ENCODE results near the gene ELMO1.

The ELMO1 gene

DNA sequence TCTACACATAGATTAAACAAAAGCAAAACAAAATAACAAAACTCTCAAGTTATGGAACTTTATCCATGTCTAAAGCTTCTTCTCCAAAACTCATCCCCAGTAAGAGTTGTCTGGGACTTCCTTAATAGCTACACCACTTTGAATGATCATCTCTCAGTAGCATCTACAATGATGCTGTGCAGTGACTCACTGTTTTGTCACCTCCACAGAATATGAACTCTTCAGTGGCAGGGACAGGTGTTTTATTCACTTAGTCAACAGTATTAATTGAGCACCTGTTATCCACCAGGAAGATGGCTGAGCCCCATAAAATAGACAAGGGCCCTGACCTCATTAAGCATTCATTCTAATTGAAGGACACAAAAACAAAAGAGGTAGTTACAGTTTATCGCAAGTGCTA lies 350.7 kb downstream of the ELMO1 start:
- Histone ChIP-seq H4K20me1 (ENCODE audit: control insufficient read depth, insufficient read depth, low read depth, low read length) (no peaks in the 10 kb centered on the region), H3K36me3 (ENCODE audit: control insufficient read depth, low read length) (peaks cover 15% of the 10 kb centered on the region)
- TF ChIP-seq EZH2phosphoT487 (IDR thresholded peaks at IDR 0.05; ENCODE audit: borderline replicate concordance, low read length), result no peak
- TF ChIP-seq, protein P1, sequence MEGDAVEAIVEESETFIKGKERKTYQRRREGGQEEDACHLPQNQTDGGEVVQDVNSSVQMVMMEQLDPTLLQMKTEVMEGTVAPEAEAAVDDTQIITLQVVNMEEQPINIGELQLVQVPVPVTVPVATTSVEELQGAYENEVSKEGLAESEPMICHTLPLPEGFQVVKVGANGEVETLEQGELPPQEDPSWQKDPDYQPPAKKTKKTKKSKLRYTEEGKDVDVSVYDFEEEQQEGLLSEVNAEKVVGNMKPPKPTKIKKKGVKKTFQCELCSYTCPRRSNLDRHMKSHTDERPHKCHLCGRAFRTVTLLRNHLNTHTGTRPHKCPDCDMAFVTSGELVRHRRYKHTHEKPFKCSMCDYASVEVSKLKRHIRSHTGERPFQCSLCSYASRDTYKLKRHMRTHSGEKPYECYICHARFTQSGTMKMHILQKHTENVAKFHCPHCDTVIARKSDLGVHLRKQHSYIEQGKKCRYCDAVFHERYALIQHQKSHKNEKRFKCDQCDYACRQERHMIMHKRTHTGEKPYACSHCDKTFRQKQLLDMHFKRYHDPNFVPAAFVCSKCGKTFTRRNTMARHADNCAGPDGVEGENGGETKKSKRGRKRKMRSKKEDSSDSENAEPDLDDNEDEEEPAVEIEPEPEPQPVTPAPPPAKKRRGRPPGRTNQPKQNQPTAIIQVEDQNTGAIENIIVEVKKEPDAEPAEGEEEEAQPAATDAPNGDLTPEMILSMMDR (IDR thresholded peaks at IDR 0.05; ENCODE audit: low read depth, low read length, poor library complexity, severe bottlenecking), result no peak

DNA sequence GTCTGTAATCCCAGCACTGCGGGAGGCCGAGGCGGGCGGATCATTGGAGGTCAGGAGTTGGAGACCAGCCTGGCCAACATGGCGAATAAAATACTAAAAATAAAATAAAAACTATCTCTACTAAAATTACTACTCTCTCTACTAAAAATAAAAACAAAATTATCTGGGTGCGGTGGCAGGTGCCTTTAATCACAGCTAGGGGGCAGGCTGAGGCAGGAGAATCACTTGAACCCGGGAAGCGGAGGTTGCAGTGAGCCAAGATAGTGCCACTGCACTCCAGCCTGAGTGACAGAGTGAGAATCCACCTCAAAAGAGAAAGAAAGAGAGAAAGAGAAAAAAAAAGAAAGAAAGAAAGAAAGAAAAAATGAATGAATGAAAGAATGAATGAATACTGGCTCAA lies 351.4 kb downstream of the ELMO1 start:
- Histone ChIP-seq H3K27ac (ENCODE audit: low read depth, low read length) (no peak overlapping the region), H3K79me2 (ENCODE audit: control insufficient read depth, low read length) (no peaks in the 10 kb centered on the region), H3K9me3 (ENCODE audit: control insufficient read depth, insufficient read depth, low read length) (no peaks in the 10 kb centered on the region), H4K20me1 (ENCODE audit: control insufficient read depth, insufficient read depth, low read depth, low read length) (no peaks in the 10 kb centered on the region), H3K36me3 (ENCODE audit: control insufficient read depth, low read length) (peaks cover 15% of the 10 kb centered on the region), H3K27me3 (ENCODE audit: control insufficient read depth, low read length) (no peaks in the 10 kb centered on the region), H3F3A (ENCODE audit: control insufficient read depth, insufficient read depth) (no peaks in the 10 kb centered on the region), H3K4me3 (ENCODE audit: low read length) (no peak overlapping the region), H3K4me1 (ENCODE audit: control insufficient read depth, low read length) (no peaks in the 10 kb centered on the region), H3K9me2 (replicated peaks; ENCODE audit: control insufficient read depth, low read length) (no peaks in the 10 kb centered on the region), H3K4me2 (ENCODE audit: low read length) (no peak overlapping the region)
- no peak for TF ChIP-seq EZH2phosphoT487 (IDR thresholded peaks at IDR 0.05; ENCODE audit: borderline replicate concordance, low read length)
- TF ChIP-seq, protein P1 (IDR thresholded peaks at IDR 0.05; ENCODE audit: low read depth, low read length, poor library complexity, severe bottlenecking), result peak; percentile 44

More for the DNA sequence above, 350.7 kb downstream of the ELMO1 start:
- Histone ChIP-seq H3K9me3 (ENCODE audit: control insufficient read depth, insufficient read depth, low read length) (no peaks in the 10 kb centered on the region), H3K4me2 (ENCODE audit: low read length) (no peak overlapping the region), H3K27me3 (ENCODE audit: control insufficient read depth, low read length) (no peaks in the 10 kb centered on the region), H3K4me1 (ENCODE audit: control insufficient read depth, low read length) (no peaks in the 10 kb centered on the region), H3K79me2 (ENCODE audit: control insufficient read depth, low read length) (no peaks in the 10 kb centered on the region), H3K4me3 (ENCODE audit: low read length) (no peak overlapping the region), H3F3A (ENCODE audit: control insufficient read depth, insufficient read depth) (no peaks in the 10 kb centered on the region), H3K27ac (ENCODE audit: low read depth, low read length) (no peak overlapping the region), H3K9me2 (replicated peaks; ENCODE audit: control insufficient read depth, low read length) (no peaks in the 10 kb centered on the region)

DNA sequence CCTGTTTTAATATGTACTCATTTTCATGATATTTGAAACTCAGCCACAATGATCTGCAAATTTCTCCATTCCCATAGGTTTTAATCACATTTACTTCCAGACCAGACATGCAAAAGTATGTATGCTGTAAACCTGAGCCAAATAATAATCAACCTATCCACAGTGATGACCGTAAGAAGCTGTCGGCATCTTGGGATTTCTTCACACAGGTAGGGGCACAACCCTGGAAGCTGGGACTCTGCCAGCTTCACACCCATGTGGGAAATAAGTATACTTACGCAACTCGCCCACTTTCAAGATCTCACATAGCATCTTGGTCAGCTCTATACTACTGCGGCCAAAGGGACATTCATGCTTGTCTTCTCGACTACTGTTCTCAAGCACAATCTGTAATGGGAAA lies 352.3 kb downstream of the ELMO1 start:
- H3K27ac ChIP-seq (ENCODE audit: low read depth, low read length), result no peak overlapping the region
- no peak overlapping the region for H3K4me2 ChIP-seq (ENCODE audit: low read length)
- H3K79me2 ChIP-seq (ENCODE audit: control insufficient read depth, low read length), result no peaks in the 10 kb centered on the region
- H4K20me1 ChIP-seq (ENCODE audit: control insufficient read depth, insufficient read depth, low read depth, low read length), result no peaks in the 10 kb centered on the region
- H3K36me3 ChIP-seq (ENCODE audit: control insufficient read depth, low read length), result peaks cover 15% of the 10 kb centered on the region
- no peaks in the 10 kb centered on the region for H3K9me2 ChIP-seq (replicated peaks; ENCODE audit: control insufficient read depth, low read length)
- H3K4me3 ChIP-seq (ENCODE audit: low read length), result no peak overlapping the region
- no peaks in the 10 kb centered on the region for H3K4me1 ChIP-seq (ENCODE audit: control insufficient read depth, low read length)
- no peak for TF ChIP-seq EZH2phosphoT487 (IDR thresholded peaks at IDR 0.05; ENCODE audit: borderline replicate concordance, low read length)
- H3F3A ChIP-seq (ENCODE audit: control insufficient read depth, insufficient read depth), result no peaks in the 10 kb centered on the region
- no peaks in the 10 kb centered on the region for H3K9me3 ChIP-seq (ENCODE audit: control insufficient read depth, insufficient read depth, low read length)
- no peaks in the 10 kb centered on the region for H3K27me3 ChIP-seq (ENCODE audit: control insufficient read depth, low read length)

DNA sequence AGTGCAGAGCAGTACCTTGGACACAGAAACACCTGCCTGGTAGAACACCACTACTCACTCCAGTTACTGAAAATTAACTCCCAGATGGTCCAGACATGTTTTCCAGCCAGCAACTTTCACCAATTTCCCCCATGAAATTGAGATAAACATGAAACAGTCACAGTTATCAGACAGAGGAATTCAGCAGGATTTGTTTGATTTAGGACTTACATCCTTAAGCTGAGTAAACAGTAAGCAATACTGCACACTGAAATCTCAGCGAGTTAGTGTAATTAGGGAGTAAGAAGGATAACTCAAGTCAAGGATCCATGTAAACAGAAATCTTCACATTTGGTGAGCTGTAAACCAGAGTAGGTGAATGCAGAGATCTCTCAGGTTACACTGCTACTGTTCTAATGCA lies 353.5 kb downstream of the ELMO1 start:
- Histone ChIP-seq H3K27me3 (ENCODE audit: control insufficient read depth, low read length) (no peaks in the 10 kb centered on the region), H3K79me2 (ENCODE audit: control insufficient read depth, low read length) (no peaks in the 10 kb centered on the region), H3K9me3 (ENCODE audit: control insufficient read depth, insufficient read depth, low read length) (no peaks in the 10 kb centered on the region), H3K27ac (ENCODE audit: low read depth, low read length) (no peak overlapping the region), H3K4me2 (ENCODE audit: low read length) (no peak overlapping the region), H3K4me1 (ENCODE audit: control insufficient read depth, low read length) (no peaks in the 10 kb centered on the region), H3F3A (ENCODE audit: control insufficient read depth, insufficient read depth) (no peaks in the 10 kb centered on the region), H3K9me2 (replicated peaks; ENCODE audit: control insufficient read depth, low read length) (no peaks in the 10 kb centered on the region), H4K20me1 (ENCODE audit: control insufficient read depth, insufficient read depth, low read depth, low read length) (no peaks in the 10 kb centered on the region), H3K36me3 (ENCODE audit: control insufficient read depth, low read length) (peaks cover 15% of the 10 kb centered on the region), H3K4me3 (ENCODE audit: low read length) (no peak overlapping the region)
- TF ChIP-seq, protein P1 (IDR thresholded peaks at IDR 0.05; ENCODE audit: low read depth, low read length, poor library complexity, severe bottlenecking), result no peak
- TF ChIP-seq EZH2phosphoT487 (IDR thresholded peaks at IDR 0.05; ENCODE audit: borderline replicate concordance, low read length), result no peak
